ENCODE data around the gene CLDN25.

CLDN25 gene

DNA sequence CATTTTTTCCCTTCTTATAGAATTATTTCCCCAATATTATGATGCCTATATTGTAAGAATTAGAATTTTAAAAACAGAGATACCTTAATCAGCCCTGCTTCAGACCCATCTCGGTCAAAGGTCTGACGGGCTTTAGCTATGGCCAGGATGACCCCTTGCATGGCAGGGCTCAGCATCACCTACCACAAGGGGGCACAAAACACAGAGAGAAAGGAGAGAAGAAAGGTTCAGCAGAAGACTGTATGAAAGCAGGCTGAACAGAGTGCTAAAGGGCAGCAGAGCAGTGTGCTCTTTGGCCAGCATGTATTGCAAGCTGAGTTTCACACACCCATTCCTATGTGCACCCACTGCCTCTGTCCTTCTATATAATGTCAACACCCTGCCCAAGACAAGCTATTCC, 26.8 kb downstream of the CLDN25 start:
- in situ Hi-C loops (cut with HindIII; ENCODE audit: low sequenced_read_pairs), result no loop called here

DNA sequence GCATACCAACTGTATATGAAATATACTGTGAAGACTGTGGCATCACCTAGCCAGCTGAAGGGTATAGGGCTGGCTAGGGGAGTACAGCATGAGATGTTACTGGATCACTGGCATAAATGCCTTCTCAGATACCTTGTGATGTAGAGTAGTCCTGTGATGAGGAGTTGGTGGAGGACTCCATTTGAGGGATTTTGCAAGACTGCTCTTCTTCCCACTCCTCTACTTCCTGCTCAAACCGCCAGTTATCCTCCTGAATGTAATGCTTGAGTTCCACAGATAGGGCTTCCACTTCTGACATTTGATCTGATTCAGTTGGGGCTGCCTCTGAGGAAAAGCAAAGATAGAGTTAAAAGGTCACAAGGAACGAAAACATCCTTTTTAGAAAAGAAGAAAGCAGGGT, 29.3 kb downstream of the CLDN25 start:
- in situ Hi-C loops (cut with HindIII; ENCODE audit: low sequenced_read_pairs), result no loop called here

DNA sequence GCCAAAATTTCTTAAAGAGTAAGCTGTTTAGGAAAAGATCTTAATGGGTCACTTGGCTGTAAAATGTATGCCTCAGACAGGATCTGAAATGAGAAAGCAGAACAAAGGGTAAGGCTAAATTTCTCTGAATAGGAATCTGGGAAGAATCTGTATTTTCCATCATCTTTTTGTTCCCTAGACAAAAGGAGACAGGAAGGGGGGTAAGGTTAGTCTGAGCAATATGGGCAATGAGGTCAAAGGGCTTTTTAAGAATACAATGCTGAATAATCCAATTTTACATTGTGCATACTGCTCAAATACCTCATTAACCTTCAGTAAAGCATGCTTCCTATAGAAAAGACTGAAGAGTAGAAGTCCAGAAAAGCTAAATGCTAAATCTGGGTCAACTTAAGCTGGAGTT, 34.6 kb downstream of the CLDN25 start:
- in situ Hi-C loops (cut with HindIII; ENCODE audit: low sequenced_read_pairs), result no loop called here

DNA sequence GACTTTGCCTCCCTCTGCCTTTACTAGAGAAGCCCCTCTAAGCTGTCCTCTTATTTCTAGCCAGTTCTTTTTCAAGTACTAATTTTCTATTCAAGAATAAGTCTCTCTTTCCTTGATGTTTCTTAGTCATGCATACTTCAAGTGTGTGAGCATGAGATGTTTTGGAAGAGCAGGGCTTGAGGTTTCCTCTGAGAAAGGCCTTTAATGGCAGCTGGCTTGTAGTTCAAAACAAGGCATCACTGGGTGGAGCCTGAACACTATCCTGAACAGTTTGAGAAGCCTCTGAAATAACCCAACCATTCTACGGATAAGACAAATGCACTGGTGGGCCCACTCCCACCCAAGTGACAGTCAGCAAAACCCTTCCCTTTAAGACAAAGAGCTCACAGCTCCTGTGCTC, 37.6 kb downstream of the CLDN25 start:
- in situ Hi-C loops (cut with HindIII; ENCODE audit: low sequenced_read_pairs), result no loop called here

DNA sequence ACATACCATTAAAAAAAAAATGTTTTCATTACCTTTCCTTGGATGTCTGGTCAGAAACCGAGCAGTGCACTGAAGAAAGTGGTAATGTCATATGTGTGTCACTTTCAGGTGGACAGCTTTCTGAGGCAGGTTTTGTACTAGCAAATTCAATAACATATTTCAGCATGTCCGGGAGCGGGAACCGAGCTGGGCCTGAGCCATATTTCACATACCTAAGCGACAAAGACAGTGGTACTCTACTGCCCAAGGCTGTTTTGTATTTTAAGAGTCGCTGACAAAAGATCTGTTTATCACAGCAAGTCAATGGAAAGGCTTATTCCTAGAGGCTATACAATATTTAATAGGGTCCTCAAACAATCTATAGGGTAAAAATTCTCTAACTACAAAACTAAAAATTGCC, 38.0 kb downstream of the CLDN25 start:
- in situ Hi-C loops (cut with HindIII; ENCODE audit: low sequenced_read_pairs), result no loop called here

DNA sequence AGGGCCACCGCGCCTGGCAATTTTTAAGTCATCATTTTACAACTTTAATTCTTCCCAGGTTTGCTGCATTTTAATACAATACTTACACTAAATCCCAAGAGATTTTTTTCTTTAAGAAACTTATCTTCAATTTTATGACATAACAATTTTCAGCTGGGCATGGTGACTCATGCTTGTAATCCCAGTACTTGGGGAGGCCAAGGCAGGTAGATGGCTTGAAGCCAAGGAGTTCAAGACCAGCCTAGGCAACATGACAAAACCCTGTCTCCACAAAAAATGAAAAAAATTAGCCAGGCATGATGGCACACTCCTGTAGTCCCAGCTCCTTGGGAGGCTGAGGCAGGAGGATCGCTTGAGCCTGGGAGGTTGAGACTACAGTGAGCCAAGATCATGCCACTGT, 38.8 kb downstream of the CLDN25 start:
- in situ Hi-C loops (cut with HindIII; ENCODE audit: low sequenced_read_pairs), result no loop called here

DNA sequence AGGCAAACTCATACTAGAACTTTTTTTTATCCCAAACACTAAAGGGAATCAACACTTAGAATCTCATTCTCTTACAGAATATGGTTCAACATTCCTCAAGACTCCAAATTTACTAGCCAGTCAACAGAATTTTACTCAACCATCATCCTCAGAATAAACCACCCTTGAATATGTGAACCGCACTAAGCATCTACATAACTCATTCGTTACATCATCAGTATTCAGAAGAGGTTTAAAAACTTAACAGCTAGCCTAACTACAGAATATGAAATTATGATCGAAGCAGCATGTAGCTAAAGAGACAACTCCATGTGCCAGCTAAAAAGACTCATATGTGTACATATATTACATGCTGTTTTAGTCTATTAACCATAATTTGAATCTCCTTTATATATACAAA, 47.9 kb downstream of the CLDN25 start:
- in situ Hi-C loops (cut with HindIII; ENCODE audit: low sequenced_read_pairs), result no loop called here

DNA sequence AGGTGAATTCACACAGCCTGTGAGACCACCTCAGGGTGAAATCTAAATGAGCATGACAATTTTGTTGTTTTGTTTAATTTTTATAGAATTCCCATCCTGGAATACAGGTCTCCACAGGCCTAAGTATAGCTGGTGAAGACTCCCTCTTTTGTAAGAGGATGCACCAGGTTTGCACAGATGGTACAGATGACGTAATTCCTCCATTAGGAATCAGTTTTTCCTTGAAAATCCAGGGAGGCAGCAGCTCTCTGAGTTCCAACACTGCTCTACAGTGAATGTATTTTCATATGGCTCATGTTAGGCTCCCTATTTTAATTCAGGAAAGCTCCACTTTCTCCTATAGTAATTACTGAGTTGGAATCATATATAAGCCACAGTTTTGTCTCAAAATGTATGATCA, 48.6 kb downstream of the CLDN25 start:
- in situ Hi-C loops (cut with HindIII; ENCODE audit: low sequenced_read_pairs), result no loop called here

DNA sequence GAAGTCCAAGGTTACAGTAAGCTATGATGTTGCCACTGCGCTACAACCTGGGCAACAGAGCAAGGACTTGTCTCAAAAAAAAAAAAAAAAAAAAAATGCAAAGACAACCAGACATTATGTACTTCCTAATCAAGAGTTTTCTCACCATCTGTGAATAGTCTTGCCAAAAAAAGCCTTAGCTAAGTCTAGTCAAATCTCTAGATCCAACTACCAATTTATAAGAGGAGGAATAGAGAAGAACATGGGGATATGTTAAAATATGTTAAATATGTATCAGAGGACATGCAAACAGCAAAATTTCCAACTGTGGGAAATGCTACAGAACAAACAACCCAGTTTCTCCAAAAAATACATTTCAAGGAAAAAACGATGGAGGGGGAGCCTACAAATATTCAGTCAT, 50.2 kb downstream of the CLDN25 start:
- in situ Hi-C loops (cut with HindIII; ENCODE audit: low sequenced_read_pairs), result no loop called here

Data from DLD1 (cell line).